ENCODE data around the gene GPR146.
"Not testable (repeated sequence)": the region's sequence is repeated elsewhere in the genome, so short reads cannot be mapped to it uniquely, and the experiment has no call there.

The GPR146 gene

GRCh38 chr7:1073142-1073977 is 29.0 kb downstream of the GPR146 start:
- TF ChIP-seq CTCF (IDR thresholded peaks at IDR 0.05; ENCODE audit: borderline replicate concordance, insufficient read depth, low read depth, low read length), result no peak
- no peak overlapping the region for H3K4me3 ChIP-seq (ENCODE audit: low read depth, low read length)

GRCh38 chr7:1074018-1074417 is 29.7 kb downstream of the GPR146 start:
- not testable (repeated sequence) for H3K4me3 ChIP-seq (ENCODE audit: low read depth, low read length)

GRCh38 chr7:1074593-1075431 is 30.5 kb downstream of the GPR146 start:
- no peak for TF ChIP-seq CTCF (IDR thresholded peaks at IDR 0.05; ENCODE audit: borderline replicate concordance, insufficient read depth, low read depth, low read length)

GRCh38 chr7:1076184-1077072 is 32.1 kb downstream of the GPR146 start:
- no peak overlapping the region for H3K4me3 ChIP-seq (ENCODE audit: low read depth, low read length)
- TF ChIP-seq CTCF (IDR thresholded peaks at IDR 0.05; ENCODE audit: borderline replicate concordance, insufficient read depth, low read depth, low read length), result no peak

More at GRCh38 chr7:1074593-1075431, 30.5 kb downstream of the GPR146 start:
- no peak overlapping the region for H3K4me3 ChIP-seq (ENCODE audit: low read depth, low read length)

GRCh38 chr7:1078519-1078918 is 34.2 kb downstream of the GPR146 start:
- TF ChIP-seq CTCF (IDR thresholded peaks at IDR 0.05; ENCODE audit: borderline replicate concordance, insufficient read depth, low read depth, low read length), result no peak
- no peak overlapping the region for H3K4me3 ChIP-seq (ENCODE audit: low read depth, low read length)

GRCh38 chr7:1078985-1079384 is 34.6 kb downstream of the GPR146 start:
- no peak for TF ChIP-seq CTCF (IDR thresholded peaks at IDR 0.05; ENCODE audit: borderline replicate concordance, insufficient read depth, low read depth, low read length)
- H3K4me3 ChIP-seq (ENCODE audit: low read depth, low read length), result no peak overlapping the region

GRCh38 chr7:1079546-1079945 is 35.2 kb downstream of the GPR146 start:
- no peak for TF ChIP-seq CTCF (IDR thresholded peaks at IDR 0.05; ENCODE audit: borderline replicate concordance, insufficient read depth, low read depth, low read length)
- H3K4me3 ChIP-seq (ENCODE audit: low read depth, low read length), result no peak overlapping the region
